ENCODE results near the gene RNF31. TPM values are rescaled to one million over a fixed set of nuclear protein-coding genes. Genes with fewer than 3 reads are reported as not detected.
"Not testable (repeated sequence)": the region's sequence is repeated elsewhere in the genome, so short reads cannot be mapped to it uniquely, and the experiment has no call there.

The RNF31 gene
- polyA plus RNA-seq (ENCODE audit: insufficient read length in 3 of 3) = 10 to 100 TPM; 41.5 to 46.9 (median 43.4) TPM

DNA sequence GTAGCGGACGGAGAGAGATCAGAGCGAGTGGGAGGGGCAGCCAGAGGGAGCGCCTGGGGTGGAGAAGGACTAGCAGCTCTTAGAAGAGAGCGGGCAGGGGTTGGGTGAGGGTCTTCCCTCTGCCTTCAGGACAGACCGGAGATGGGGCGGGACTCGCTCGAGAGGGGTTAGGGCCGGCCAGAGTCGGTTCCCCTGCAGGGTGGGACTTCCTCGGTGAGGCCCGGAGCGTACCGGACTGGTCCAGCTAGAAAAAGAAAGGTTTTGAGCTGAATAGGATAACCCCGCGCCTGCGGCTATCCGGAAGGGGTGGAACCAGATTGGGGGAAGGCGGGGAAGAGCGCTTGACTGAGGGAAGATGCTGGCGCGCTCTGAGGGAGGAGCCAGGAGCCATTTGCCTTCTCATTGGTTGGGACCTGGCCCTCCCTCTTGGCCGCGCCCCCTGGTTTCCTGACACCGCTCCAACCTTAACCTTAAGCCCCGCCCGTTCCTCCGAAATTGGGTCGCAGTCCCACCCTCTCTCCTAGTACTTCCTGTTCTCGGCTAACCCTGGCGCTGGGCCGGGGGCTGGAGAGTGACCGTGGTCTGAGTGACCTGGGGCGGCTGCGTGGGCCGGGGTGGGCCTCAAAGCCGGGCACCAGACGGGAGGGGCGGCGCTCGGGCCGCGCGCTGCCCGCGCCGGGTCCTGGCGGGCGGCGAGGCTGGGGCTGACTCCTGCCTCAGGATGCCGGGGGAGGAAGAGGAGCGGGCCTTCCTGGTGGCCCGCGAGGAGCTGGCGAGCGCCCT is at the start of gene RNF31:
TSS of gene RNF31 (plus strand) at position 521 of the 783 bp plus-strand sequence. CDS start at position 722, 201 bp downstream.
- DNase-seq (ENCODE audit: low read depth in 3 of 3, low spot score in 2 of 3) = peak; percentile 91 to 98 (median 96)

DNA sequence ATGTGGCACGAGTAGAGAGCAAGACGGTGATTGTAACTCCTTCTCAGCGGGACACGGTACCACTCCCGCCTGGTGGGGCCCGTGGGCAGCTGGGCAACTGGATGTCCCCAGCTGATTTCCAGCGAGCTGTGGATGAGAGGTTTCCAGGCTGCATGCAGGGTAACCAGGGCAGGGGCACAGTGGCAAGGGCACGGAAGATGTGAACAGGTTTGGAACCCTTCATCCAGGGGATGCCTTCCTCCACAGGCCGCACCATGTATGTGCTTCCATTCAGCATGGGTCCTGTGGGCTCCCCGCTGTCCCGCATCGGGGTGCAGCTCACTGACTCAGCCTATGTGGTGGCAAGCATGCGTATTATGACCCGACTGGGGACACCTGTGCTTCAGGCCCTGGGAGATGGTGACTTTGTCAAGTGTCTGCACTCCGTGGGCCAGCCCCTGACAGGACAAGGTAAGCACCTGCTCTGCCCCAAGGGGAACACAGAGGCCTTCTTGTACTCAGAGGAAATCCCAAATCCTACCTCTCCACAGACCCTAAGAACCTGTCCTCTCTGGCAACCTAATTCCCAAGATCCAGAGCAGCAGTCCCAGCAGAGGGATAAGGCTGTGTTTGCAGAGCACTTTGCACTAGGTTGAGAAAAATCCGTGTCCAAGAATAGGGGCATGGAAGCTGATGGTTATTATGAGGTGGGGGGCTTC is 48.9 kb upstream of the RNF31 start:
- no peak for DNase-seq (ENCODE audit: low read depth in 3 of 3, low spot score in 2 of 3)

DNA sequence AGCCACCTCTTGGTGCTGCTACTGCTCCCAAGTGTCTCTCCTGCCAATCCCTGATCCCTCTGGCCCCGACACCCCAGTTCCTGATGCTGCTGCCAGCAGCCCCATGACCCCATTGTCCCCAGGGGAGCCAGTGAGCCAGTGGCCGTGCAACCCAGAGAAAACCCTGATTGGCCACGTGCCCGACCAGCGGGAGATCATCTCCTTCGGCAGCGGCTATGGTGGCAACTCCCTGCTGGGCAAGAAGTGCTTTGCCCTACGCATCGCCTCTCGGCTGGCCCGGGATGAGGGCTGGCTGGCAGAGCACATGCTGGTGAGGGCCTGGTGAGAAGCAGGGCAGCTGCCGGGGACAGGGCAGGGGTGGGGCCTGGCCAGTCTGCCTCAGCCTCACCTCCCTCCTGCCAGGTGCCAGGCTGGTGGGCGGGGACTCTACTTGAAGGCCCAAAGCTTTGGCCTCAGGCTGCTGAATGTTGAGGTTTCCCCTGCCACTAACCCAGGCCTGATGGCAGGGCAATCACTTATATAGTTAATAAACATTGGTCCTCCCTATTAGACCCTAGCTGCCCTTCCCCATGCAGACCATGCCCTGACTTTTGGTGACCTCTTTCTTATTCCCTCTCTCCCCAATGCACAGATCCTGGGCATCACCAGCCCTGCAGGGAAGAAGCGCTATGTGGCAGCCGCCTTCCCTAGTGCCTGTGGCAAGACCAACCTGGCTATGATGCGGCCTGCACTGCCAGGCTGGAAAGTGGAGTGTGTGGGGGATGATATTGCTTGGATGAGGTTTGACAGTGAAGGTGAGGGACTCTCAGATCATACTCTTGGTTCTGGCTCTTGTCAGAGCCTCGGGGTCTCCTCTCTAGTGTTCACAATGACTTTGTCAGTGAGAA is 48.1 kb upstream of the RNF31 start:
- DNase-seq (ENCODE audit: low read depth in 3 of 3, low spot score in 2 of 3) = no peak

DNA sequence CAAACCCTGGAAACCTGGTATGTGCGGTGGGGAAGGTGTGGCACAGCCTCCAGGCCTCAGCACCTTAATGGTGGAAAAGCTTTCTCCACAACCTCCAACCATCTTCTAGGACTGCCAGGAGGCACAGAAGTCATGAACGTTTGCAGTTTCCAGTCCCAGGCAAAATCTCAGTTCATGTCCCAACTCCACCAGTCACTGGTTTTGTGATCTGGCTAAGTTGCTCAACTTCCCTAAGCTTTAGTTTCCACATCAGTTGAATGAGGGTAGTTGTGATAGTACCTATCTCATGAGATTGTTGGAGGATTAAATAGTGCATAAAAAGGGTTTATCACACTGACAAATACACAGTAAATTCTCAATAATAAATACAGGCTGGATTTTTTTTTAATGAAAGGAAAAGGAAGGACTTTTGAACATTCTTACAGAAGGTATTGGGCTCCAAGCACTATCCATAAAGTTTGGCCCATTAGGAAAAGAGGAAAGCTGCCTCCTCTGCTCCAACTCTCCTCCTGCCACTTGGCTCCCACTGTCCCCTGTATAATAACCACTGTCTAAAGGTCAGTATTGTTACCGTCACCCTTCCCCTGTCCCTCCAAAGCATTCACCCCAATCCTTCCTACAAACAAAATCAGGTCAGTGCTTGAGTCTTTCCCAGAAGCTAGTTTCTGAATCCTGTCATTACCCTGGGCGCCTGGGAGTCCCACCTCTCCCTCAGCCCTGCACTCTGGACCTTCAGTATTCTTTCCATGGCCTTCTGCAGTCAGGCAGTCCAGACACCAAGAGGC is 46.9 kb upstream of the RNF31 start:
- DNase-seq (ENCODE audit: low read depth in 3 of 3, low spot score in 2 of 3) = no peak

DNA sequence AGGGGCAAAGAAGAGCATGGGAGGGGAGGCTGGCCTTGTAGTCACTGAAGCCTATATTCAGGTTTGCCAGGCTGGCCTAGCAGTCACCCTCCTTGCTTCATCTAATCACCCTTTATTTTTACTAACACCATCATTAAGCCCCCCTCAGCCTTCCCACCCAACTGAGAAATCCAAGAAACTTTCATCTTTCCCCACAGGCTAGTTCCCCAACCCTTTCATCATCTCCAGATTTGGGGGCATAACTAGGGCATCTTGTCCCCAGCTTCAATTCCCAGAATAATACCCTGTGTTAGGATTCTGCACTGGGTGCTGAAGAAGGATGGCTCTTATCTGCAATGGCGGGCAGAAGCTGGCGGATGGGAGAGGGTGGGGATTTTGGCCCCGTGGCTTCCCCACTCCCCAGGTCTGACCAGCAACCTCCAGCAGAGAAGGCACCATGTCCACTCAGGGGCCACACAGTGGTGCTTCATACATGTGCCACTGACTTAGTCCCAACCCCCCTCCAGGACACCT is 46.3 kb upstream of the RNF31 start:
- no peak for DNase-seq (ENCODE audit: low read depth in 3 of 3, low spot score in 2 of 3)

DNA sequence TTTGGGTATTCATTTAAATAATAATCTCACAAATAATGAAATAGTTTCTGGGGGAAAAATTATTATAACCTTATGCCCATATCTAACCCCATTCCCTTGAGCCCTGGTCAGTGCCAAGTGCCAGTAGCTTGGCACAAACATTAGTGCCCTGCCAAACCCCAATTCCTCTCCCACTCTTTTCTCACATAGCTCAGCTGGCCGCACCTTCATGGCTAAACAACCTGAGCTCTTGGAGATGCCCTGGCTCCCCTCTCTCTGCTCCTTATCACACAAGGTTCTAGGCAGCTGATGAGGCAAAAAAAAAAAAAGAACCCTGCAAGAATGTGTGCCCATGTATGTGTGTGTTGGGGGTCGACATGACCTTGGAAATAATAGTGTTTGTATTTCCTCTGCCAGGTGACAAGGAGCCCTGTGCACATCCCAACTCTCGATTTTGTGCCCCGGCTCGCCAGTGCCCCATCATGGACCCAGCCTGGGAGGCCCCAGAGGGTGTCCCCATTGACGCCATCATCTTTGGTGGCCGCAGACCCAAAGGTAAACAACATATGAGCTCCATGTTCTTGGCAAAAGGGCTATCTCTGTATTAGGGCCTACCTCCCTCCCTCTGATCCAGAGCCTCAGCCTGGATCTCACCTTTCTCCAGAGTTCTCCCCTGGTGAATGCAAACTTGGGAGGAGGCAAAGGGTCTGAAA is 44.8 kb upstream of the RNF31 start:
- DNase-seq (ENCODE audit: low read depth in 3 of 3, low spot score in 2 of 3) = no peak

DNA sequence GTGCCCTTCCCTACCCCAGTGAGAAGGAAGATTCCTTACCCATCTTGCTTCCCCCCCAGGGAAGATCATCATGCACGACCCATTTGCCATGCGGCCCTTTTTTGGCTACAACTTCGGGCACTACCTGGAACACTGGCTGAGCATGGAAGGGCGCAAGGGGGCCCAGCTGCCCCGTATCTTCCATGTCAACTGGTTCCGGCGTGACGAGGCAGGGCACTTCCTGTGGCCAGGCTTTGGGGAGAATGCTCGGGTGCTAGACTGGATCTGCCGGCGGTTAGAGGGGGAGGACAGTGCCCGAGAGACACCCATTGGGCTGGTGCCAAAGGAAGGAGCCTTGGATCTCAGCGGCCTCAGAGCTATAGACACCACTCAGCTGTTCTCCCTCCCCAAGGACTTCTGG is 43.8 kb upstream of the RNF31 start:
- no peak for DNase-seq (ENCODE audit: low read depth in 3 of 3, low spot score in 2 of 3)

DNA sequence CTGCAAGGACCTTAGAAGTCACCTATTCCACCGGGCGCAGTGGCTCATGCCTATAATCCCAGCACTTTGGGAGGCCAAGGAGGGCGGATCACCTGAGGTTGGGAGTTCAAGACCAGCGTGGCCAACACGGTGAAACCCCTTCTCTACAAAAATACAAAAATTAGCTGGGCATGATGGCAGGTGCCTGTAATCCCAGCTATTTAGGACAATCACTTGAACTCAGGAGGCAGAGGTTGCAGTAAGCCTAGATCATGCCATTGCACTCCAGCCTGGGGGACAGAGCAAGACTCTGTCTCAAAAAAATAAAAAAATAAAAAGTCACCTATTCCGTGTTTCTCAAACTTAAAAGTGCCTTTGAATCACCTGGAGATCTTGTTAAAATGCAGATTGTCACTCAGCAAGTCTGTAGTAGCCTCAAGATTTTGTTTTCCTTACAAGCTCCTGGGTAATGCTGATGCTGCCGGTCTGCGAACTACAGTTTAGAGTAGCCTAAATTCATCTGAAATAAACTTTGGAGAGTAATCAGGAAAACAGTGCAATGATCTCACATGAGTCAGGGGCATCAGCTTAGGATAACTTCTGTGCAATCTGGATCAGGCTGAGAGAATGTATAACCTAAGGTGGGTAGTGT is 41.6 kb upstream of the RNF31 start:
- not testable (repeated sequence) for DNase-seq (ENCODE audit: low read depth in 3 of 3, low spot score in 2 of 3)

DNA sequence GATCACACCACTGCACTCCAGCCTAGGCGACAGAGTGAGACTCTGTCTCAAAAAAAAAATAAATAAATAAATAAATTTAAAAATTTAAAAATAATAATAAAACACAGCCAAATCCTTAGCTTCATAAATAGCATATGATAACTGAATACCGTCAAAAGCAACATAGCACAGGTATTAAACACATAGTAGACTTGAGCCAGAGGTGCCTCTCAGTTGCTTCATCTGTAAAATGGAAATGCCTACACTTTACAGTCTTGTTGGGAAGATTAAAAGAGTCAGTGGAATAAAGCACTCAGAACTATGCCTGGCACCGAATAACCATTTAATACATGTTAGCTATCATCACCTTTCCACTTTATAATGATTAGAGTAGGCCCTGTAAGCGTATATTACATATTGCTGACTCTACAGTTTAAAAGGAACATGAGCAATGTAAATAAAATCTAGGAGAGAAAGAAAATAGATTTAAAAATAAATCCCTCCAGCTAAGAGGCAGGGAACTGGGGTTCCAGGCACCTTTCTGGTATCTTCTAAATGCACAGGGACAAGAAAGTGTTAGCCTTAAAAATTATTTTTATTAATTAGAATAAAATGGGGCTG is 40.5 kb upstream of the RNF31 start:
- no peak for DNase-seq (ENCODE audit: low read depth in 3 of 3, low spot score in 2 of 3)

DNA sequence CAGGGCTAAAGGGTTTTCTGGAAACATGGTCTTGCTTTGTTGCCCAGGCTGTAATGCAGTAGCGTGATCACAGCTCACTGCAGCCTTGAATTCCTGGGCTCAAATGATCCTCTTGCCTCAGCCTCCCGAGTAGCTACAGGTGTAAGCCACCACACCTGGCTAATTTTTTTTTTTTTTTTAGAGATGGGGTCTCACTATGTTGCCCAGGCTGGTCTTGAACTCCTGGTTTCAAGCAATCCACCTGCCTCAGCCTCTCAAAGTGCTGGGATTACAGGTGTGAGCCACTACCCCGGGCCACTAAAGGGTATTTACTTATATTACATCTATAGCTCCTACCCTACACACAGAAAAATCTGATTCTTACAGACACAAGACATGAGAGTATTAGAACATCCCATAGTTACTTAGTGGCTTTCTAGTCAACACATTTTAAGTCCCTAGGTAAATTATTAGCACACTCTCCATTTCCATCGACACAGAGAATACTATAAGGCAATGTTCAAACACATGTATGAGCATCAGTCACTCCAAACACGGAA is 38.9 kb upstream of the RNF31 start:
- no peak for DNase-seq (ENCODE audit: low read depth in 3 of 3, low spot score in 2 of 3)

DNA sequence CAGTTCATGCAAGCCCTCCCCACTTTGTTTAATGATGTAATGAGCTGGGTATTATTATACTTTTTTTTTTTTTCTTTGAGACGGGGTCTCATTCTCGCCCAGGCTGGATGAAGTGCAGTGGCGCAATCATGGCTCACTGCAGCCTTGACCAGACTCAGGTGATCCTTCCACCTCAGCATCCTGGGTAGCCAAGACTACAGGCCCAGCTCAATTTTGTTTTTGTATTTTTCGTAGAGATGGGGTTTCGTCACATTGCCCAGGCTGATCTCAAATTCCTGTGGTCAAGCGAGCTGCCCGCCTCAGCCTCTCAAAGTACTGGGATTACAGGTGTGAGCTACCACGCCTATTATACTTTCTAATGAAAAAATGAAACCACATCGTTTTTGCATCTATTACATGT is 37.2 kb upstream of the RNF31 start:
- DNase-seq (ENCODE audit: low read depth in 3 of 3, low spot score in 2 of 3) = no peak

DNA sequence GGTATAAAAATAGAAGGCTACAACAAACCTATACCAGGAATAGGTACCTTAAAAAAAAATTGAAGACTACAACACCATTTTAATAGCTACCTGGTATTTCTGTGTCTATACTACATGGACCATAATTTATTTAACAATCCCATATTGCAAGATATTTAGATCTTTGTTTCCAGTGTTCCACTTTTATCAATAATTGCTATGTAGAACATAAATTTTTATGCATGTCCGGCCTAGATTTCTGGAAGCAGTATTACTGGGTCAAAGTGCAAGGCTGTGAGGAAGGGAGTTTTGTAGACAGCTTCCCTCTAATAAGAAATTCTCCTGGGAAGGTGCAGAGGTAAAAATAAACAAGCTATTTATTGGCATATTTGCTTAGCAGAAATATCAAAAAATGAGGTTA is 36.8 kb upstream of the RNF31 start:
- DNase-seq (ENCODE audit: low read depth in 3 of 3, low spot score in 2 of 3) = no peak

DNA sequence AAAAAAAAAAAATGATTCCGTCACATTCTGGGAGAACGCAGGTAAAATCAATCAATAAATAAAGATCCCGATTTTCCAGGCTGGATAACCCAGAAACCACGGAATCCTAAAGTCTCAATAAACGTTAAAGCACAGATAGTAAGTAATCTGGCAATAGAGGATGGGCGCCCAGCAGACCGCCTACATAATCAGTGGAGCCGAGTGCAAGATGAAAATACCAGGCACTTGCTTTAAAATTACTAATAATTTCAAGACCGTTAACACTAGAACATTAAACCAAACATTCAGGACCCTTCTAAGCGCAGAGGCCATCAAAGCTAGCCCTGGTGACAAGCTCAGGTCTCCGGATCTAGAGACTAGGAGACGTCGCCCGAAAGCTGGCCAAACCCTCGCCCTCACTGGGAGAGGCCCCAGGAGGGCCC is 33.9 kb upstream of the RNF31 start:
- no peak for DNase-seq (ENCODE audit: low read depth in 3 of 3, low spot score in 2 of 3)

DNA sequence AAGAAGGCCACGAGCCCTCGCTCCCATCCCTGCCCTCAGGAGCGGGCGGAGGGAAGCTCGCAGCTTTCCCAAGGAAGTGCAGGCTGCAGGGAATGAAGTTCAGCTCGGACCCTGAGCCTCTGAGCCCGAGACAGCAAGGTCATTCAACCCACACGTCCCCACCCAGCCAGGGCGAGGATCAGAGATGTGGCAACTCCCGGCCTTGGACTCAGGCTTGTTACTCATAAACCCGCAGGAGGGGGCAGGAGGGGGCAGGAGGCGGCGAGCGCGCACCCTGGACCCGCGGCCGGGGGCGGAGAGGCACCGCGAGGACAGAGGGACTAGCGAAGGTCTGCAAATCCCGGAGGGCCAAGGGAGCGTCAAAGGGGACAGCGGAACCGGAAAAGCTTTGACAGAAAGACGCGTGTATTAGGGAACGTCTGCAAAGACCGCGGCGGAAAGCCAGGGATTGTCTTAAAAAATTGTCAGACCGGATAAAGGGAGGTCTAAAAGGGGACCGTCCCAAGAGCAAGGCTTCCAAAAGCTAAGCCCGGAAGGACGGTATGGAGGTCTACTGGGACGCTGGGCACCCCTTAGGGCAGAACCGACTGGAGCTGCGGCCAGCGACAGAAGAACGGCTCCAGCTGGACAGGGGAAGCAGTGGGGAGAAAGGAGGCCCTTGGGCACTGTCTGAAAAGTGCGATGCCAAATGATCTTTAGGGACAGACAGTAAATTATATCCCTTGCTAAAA is 33.3 kb upstream of the RNF31 start:
- DNase-seq (ENCODE audit: low read depth in 3 of 3, low spot score in 2 of 3) = peak in 2 of 3 donors; percentile 76 to 77

DNA sequence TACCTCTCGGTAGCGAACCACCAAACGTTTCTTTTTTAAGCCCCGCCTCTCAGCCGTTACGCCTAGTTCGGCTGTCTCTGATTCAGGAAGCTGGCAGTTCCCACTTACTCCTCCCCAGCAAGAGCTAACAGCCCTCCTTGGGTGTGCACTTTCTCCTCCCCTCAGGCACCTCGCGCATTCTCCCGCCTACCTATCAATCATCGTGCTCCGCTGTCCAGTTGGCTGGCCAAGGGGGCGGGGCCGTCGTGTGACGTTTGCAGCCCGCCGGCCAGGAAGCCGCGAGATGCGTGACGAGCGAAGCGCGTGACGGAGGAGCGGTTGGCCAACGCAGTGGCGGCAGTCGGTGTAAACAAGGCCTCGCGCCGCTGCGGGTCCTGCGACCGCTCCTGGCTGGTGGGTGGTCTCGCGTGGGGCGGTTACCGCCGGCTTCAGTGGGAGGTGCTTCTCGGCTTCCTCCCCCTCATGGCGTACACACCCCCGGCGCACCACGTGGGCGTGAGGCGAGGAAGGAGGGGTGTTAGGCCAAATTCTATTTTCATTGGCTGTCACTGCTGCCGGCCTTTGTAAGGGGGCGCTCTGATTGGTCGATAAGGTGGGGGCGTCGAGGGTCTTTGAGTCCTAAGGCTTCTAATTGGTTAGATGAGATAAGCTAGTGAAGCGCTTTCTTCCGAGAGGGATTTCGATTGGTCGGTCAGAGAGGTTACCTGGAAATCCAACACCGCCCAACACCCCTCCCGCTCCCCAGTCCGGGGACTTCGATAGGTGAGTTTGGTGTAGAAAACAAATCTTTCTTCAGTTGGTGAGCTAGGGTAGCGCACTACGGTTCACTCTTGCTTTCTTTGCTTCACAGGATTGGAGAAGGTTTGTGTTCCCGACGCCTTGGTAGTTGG is 32.5 kb upstream of the RNF31 start, which contains the start of the genes DCAF11 and NRL:
TSS of gene DCAF11 (plus strand) at position 246 of the 890 bp plus-strand sequence. CDS start 818 bp downstream, outside the sequence.
TSS of gene NRL (minus strand) at position 418 of the 890 bp plus-strand sequence. CDS start 32,101 bp downstream, outside the sequence.
- peak; percentile 98 to 99 (median 99) for DNase-seq (ENCODE audit: low read depth in 3 of 3, low spot score in 2 of 3)

DNA sequence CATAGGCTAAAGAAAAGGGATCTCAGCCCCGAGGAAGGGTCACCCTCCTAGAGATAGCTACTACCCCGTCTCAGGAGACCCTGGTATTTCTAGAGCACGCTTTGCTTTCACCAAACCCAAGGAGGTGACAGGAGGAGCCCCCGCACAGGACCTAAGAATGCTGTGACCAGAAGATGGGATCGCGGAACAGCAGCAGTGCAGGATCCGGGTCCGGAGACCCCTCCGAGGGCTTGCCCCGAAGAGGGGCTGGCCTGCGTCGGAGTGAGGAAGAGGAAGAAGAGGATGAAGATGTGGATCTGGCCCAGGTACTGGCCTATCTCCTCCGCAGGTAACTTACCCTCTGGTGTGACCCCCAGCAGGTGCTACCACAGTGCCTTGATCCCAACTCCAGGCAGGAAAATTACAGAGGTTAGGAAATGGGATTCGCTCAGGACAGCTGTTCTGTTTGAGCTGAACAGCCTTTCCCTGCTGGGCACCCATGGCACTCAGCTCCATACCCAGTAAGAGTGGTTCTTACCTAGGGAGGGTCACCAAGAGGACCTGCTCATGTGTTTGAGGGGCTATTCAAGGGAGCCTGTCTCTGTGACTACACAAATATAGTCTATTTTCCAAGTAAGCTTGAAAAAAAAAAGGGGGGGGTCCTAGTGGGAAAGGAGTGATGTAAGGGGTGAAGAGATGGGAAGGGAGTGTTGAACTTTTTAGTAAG is 31.7 kb upstream of the RNF31 start:
- no peak for DNase-seq (ENCODE audit: low read depth in 3 of 3, low spot score in 2 of 3)

Measured in right renal cortex interstitium (tissue), 3 donors.